Bronchial epithelial cell (primary cell): ENCODE data around the gene C17orf100. TPM values are rescaled to one million over a fixed set of nuclear protein-coding genes. Genes with fewer than 3 reads are reported as not detected.

ENCODE experiments used
- DNase-seq: peaks from one replicate; pipeline ENCODE4 v3.0.0-alpha.2; 2010; ENCODE audit warnings: low read depth
- FAIRE-seq: peaks from 2 replicates; lab custom pipeline; 2011; peaks lifted over from hg19 to GRCh38; lab: Jason Lieb, UNC
- H3K27me3 ChIP-seq: 2 replicates; pipeline ENCODE4 v1.5.1; 2011; ENCODE audit warnings: low read length; ENCODE audit not compliant: control insufficient read depth, insufficient read depth
- H3K36me3 ChIP-seq: 2 replicates; pipeline ENCODE4 v1.5.1; 2011; ENCODE audit warnings: low read length; ENCODE audit not compliant: control insufficient read depth, insufficient read depth
- H3K4me3 ChIP-seq: 2 replicates; pipeline ENCODE4 v1.5.1; 2011; ENCODE audit warnings: mild to moderate bottlenecking, low read depth, low read length, control low read depth
- CTCF ChIP-seq: IDR thresholded peaks from 2 replicates; pipeline ENCODE4 v1.5.1; 2011; ENCODE audit warnings: mild to moderate bottlenecking, moderate library complexity, low read length, control low read depth, inconsistent platforms; ENCODE audit not compliant: insufficient read depth, severe bottlenecking
- total RNA-seq: library from RNA; depleted of rRNA; stranded (reverse); fragments of >200 nt; gene quantifications from 2 replicates; pipeline ENCODE4 v1.2.1, GENCODE V29; 2014

C17orf100 gene
- total RNA-seq, 1 donor from 2014 or later: 0.53 TPM

- H3K36me3 ChIP-seq: no peaks in the 10 kb centered on the region
- no peaks in the 10 kb centered on the region for H3K27me3 ChIP-seq
- H3K4me3 ChIP-seq: no peak overlapping the region
- FAIRE-seq (no peak), DNase-seq (no peak)
- no peak for TF ChIP-seq CTCF
Observed at GRCh38 chr17:6683081-6683684, 31.6 kb downstream of the C17orf100 start.

GRCh38 chr17:6683730-6684459 is 32.3 kb downstream of the C17orf100 start:
- Histone ChIP-seq H3K36me3 (no peaks in the 10 kb centered on the region), H3K27me3 (no peaks in the 10 kb centered on the region), H3K4me3 (no peak overlapping the region)
- DNase-seq (no peak), FAIRE-seq (no peak)
- no peak for TF ChIP-seq CTCF

GRCh38 chr17:6684460-6684783 is 32.9 kb downstream of the C17orf100 start:
- H3K36me3 ChIP-seq: no peaks in the 10 kb centered on the region
- TF ChIP-seq CTCF: no peak

GRCh38 chr17:6684881-6685767 is 33.6 kb downstream of the C17orf100 start:
- no peak for FAIRE-seq
- no peak for TF ChIP-seq CTCF
- no peak for DNase-seq
- Histone ChIP-seq H3K36me3 (no peaks in the 10 kb centered on the region), H3K4me3 (no peak overlapping the region), H3K27me3 (no peaks in the 10 kb centered on the region)

More at GRCh38 chr17:6684460-6684783, 32.9 kb downstream of the C17orf100 start:
- FAIRE-seq (no peak), DNase-seq (no peak)
- Histone ChIP-seq H3K27me3 (no peaks in the 10 kb centered on the region), H3K4me3 (no peak overlapping the region)

GRCh38 chr17:6686026-6686425 is 34.5 kb downstream of the C17orf100 start:
- FAIRE-seq (no peak), DNase-seq (no peak)
- Histone ChIP-seq H3K36me3 (no peaks in the 10 kb centered on the region), H3K27me3 (no peaks in the 10 kb centered on the region), H3K4me3 (no peak overlapping the region)
- no peak for TF ChIP-seq CTCF
